A549 treated with Hydrocortisone at 1 μM for 4 hours (cell line): ENCODE measurements around the gene TEX264. TPM values are rescaled to one million over a fixed set of nuclear protein-coding genes. Genes with fewer than 3 reads are reported as not detected.

ENCODE experiments used
- total RNA-seq: library from RNA; stranded (reverse); fragments of 200-300 nt; extraction: Qiagen RNA extraction; gene quantifications from 5 replicates; pipeline ENCODE4 v1.2.3, GENCODE V29; 2022

The TEX264 gene
- 64.0 to 72.3 TPM (median 69.2 TPM) in 5 replicates for total RNA-seq

GRCh38 chr3:51670823-51671733 lies at the start of gene TEX264:
TEX264 (plus strand) TSS chr3:51671252; CDS start chr3:51674305, 3,053 bp downstream.

GRCh38 chr3:51706788-51707731 lies 36.0 kb downstream of the TEX264 start, which contains the start of gene GRM2:
GRM2 (plus strand) TSS chr3:51707068; CDS start chr3:51708984, 1,916 bp downstream.

Other genes starting within 250 kb of the TEX264 start
- gene DCAF1, start 171.2 kb upstream of the TEX264 start, total RNA-seq: 11.3 to 14.9 TPM (median 11.9 TPM) in 5 replicates
- gene RAD54L2, start 132.5 kb upstream of the TEX264 start, total RNA-seq: 3.2 to 5.1 TPM (median 3.5 TPM) in 5 replicates
- 0.09 to 0.18 TPM (median 0.14 TPM) in 4 of 5 replicates, not detected in the other for gene GRM2, start 35.8 kb downstream of the TEX264 start, total RNA-seq
- not detected in 5 replicates for gene IQCF6, start 108.0 kb downstream of the TEX264 start, total RNA-seq
- not detected in 5 replicates for gene IQCF2, start 190.4 kb downstream of the TEX264 start, total RNA-seq
- not detected in 5 replicates for gene IQCF5, start 204.3 kb downstream of the TEX264 start, total RNA-seq
- gene IQCF1, start 232.1 kb downstream of the TEX264 start, total RNA-seq: not detected in 5 replicates